HepG2 (cell line): ENCODE results near the gene POLRMT. TPM values are rescaled to one million over a fixed set of nuclear protein-coding genes. Genes with fewer than 3 reads are reported as not detected.

Experiments
- ATAC-seq: fragments of 200-7000 bp; cut with Tn5 transposase; 3 replicates; pipeline ENCODE4 v1.9.1; 2020; ENCODE audit warnings: mild to moderate bottlenecking, moderate library complexity
- BruUV-seq: library from RNA; stranded (reverse); fragments of 400-500 nt; replicated peaks from 2 replicates; lab custom pipeline; 2021; lab: Mats Ljungman, UMichigan
- CTCF ChIA-PET: fragments of 300-600 bp; formaldehyde crosslinking; extraction: SDS; loops from one replicate; lab custom pipeline; 2021; ENCODE audit warnings: low total read pairs, inconsistent platforms, low intra/inter-chr PET ratio; lab: Yijun Ruan, JAX
- POLR2A ChIA-PET: fragments of 350-600 bp; sonication (Branson Sonifier 250); formaldehyde crosslinking; loops from one replicate; lab custom pipeline; 2020; ENCODE audit warnings: antibody characterized with exemption, inconsistent platforms; lab: Yijun Ruan, JAX
- DNase-seq: peaks from one replicate; pipeline ENCODE4 v3.0.0-alpha.2; 2015; ENCODE audit warnings: low spot score
- FAIRE-seq: peaks from 3 replicates; lab custom pipeline; 2011; peaks lifted over from hg19 to GRCh38; lab: Jason Lieb, UNC
- H2AFZ ChIP-seq: one replicate; pipeline ENCODE4 v1.6.1; 2011; ENCODE audit warnings: low read length, inconsistent platforms
- H3K27ac ChIP-seq: fragments of 300-600 bp; 3 replicates; pipeline ENCODE4 v1.8.0; 2011; ENCODE audit warnings: mixed run types, mild to moderate bottlenecking, mixed read lengths, low read length, inconsistent platforms; ENCODE audit not compliant: insufficient read depth; ENCODE audit errors: extremely low read length
- H3K27me3 ChIP-seq, 2 experiments: fragments of 200-600 bp in 1 of 2; 2 replicates in 1 of 2; 3 replicates in 1 of 2; pipeline versions ENCODE4 v1.6.0 to v1.8.0; 2011; ENCODE audit warnings: low read length in 2 of 2, mild to moderate bottlenecking in 2 of 2, moderate library complexity in 2 of 2, inconsistent platforms in 1 of 2; ENCODE audit not compliant: insufficient read depth in 2 of 2, control insufficient read depth in 1 of 2
- H3K36me3 ChIP-seq, 2 experiments: fragments of 200-600 bp in 1 of 2; replicated peaks in 1 of 2; 2 replicates in 1 of 2; 3 replicates in 1 of 2; pipeline versions ENCODE4 v1.5.1 to v1.8.0; 2011; ENCODE audit warnings: low read length in 2 of 2, inconsistent platforms in 1 of 2; ENCODE audit not compliant: insufficient read depth in 2 of 2, control insufficient read depth in 1 of 2
- H3K4me1 ChIP-seq: 2 replicates; pipeline ENCODE4 v1.5.1; 2012; ENCODE audit warnings: low read length, inconsistent platforms; ENCODE audit not compliant: insufficient read depth
- H3K4me2 ChIP-seq: 2 replicates; pipeline ENCODE4 v1.6.0; 2011; ENCODE audit warnings: low read depth, low read length, inconsistent platforms
- H3K4me3 ChIP-seq, 3 experiments: fragments of 200-600 bp in 1 of 3; sonication (generic), shearing (Covaris generic) in 1 of 3; replicated peaks in 1 of 3; 2 replicates each; pipeline ENCODE4 v1.5.1; 2011 to 2016; ENCODE audit warnings: low read length in 3 of 3, inconsistent platforms in 2 of 3, low read depth in 2 of 3, mild to moderate bottlenecking in 2 of 3, control low read depth in 1 of 3, mixed read lengths in 1 of 3; ENCODE audit not compliant: insufficient read depth in 1 of 3
- H3K79me2 ChIP-seq: one replicate; pipeline ENCODE4 v1.6.1; 2011; ENCODE audit warnings: low read length, inconsistent platforms; ENCODE audit not compliant: insufficient read depth
- H3K9ac ChIP-seq: 2 replicates; pipeline ENCODE4 v1.6.0; 2011; ENCODE audit warnings: mild to moderate bottlenecking, low read depth, low read length, inconsistent platforms; ENCODE audit not compliant: insufficient read depth
- H3K9me3 ChIP-seq: 2 replicates; pipeline ENCODE4 v1.5.1; 2012; ENCODE audit warnings: mild to moderate bottlenecking, low read length
- H4K20me1 ChIP-seq: 2 replicates; pipeline ENCODE4 v1.6.0; 2011; ENCODE audit warnings: inconsistent platforms, mild to moderate bottlenecking, low read length, moderate library complexity; ENCODE audit not compliant: insufficient read depth
- AGO2 ChIP-seq: fragments of 200-400 bp; formaldehyde crosslinking; optimal IDR thresholded peaks from 2 replicates; pipeline ENCODE3; 2017; ENCODE audit warnings: mild to moderate bottlenecking, low read depth, low read length, moderate library complexity
- AKAP8 ChIP-seq: sonication (generic); formaldehyde crosslinking; IDR thresholded peaks from 2 replicates; pipeline ENCODE4 v1.5.1; 2020; ENCODE audit warnings: mild to moderate bottlenecking, missing genetic modification reagents
- FOXA3 ChIP-seq: IDR thresholded peaks from 2 replicates; pipeline ENCODE4 v1.6.1; 2016; ENCODE audit warnings: missing genetic modification reagents, missing compliant biosample characterization
- IKZF1 ChIP-seq: fragments of 450-650 bp; IDR thresholded peaks from 2 replicates; pipeline ENCODE4 v1.7.1; 2016
- POLR2A ChIP-seq, 2 experiments: IDR thresholded peaks; 2 replicates each; pipeline ENCODE4 v1.6.1; 2011; ENCODE audit warnings: low read depth in 2 of 2, low read length in 2 of 2, mild to moderate bottlenecking in 1 of 2, moderate library complexity in 1 of 2; ENCODE audit not compliant: insufficient read depth in 1 of 2
- SOX13 ChIP-seq, 3 experiments: fragments of 450-650 bp in 1 of 3; sonication (generic) in 1 of 3; formaldehyde crosslinking in 1 of 3; IDR thresholded peaks in 2 of 3; conservative IDR thresholded peaks in 1 of 3; 2 replicates each; pipeline versions ENCODE4 v1.5.0 to v1.6.1; 2016 to 2020; ENCODE audit warnings: antibody characterized with exemption in 1 of 3, mild to moderate bottlenecking in 1 of 3, missing compliant biosample characterization in 1 of 3, missing genetic modification reagents in 1 of 3, moderate library complexity in 1 of 3
- TBX3 ChIP-seq: fragments of 450-650 bp; IDR thresholded peaks from 2 replicates; pipeline ENCODE4 v1.6.1; 2017; ENCODE audit warnings: antibody characterized with exemption, mild to moderate bottlenecking, inconsistent platforms, borderline replicate concordance
- U2AF2 ChIP-seq: fragments of 200-400 bp; formaldehyde crosslinking; IDR thresholded peaks from 2 replicates; pipeline ENCODE4 v1.6.1; 2017; ENCODE audit warnings: low read depth, mild to moderate bottlenecking, low read length
- ZKSCAN5 ChIP-seq: sonication (generic); formaldehyde crosslinking; IDR thresholded peaks from 2 replicates; pipeline ENCODE4 v1.5.1; 2020; ENCODE audit warnings: mild to moderate bottlenecking, missing genetic modification reagents
- ZNF20 ChIP-seq: sonication (generic); formaldehyde crosslinking; IDR thresholded peaks from 2 replicates; pipeline ENCODE4 v1.4.0; 2020; ENCODE audit warnings: mild to moderate bottlenecking, moderate library complexity, missing genetic modification reagents
- ZNF460 ChIP-seq: sonication (generic); formaldehyde crosslinking; IDR thresholded peaks from 2 replicates; pipeline ENCODE4 v1.5.1; 2020; ENCODE audit warnings: missing genetic modification reagents, mild to moderate bottlenecking, borderline replicate concordance
- WGBS: methylation state at CpG from one replicate; pipeline ENCODE4 v1.1.6; 2017; ENCODE audit warnings: low lambda C conversion rate; 5-methylcytosine and 5-hydroxymethylcytosine counted together
- in situ Hi-C: cut with HindIII; loops from 2 replicates; pipeline ENCODE4 v1.10.0; 2017; ENCODE audit warnings: low pct_unique_long_range_greater_than_20kb; ENCODE audit not compliant: extremely low pct_ligation_motif_present
- intact Hi-C: fragments of 100-400 bp; cut with micrococcal nuclease; formaldehyde crosslinking; loops from one replicate; pipeline ENCODE4 v1.10.0; 2022; ENCODE audit not compliant: unreplicated experiment
- polyA plus RNA-seq, 8 experiments: library from polyadenylated mRNA; depleted of rRNA in 3 of 8; stranded (reverse) in 7 of 8; unstranded in 1 of 8; fragments of >200 nt; fragmentation: Illumina TruSeq in 4 of 8; extraction: Trizol in 4 of 8; gene quantifications; 2 replicates each; pipeline versions ENCODE4 v1.2.1 to v1.2.3, GENCODE V29; 2011 to 2016; ENCODE audit warnings: low read depth in 4 of 8, missing spikeins in 1 of 8, mixed read lengths in 1 of 8; ENCODE audit not compliant: insufficient read depth in 1 of 8
- total RNA-seq, 5 experiments: library from RNA; depleted of rRNA; stranded (reverse); fragments of >200 nt; fragmentation: Illumina TruSeq; extraction: Trizol; gene quantifications; 2 replicates each; pipeline ENCODE4 v1.2.3, GENCODE V29; 2016; ENCODE audit warnings: low read depth in 1 of 5
- TF ChIP-seq, protein P1 (sequence below): sonication (generic); formaldehyde crosslinking; IDR thresholded peaks from 2 replicates; pipeline ENCODE4 v1.5.1; 2020; ENCODE audit warnings: mild to moderate bottlenecking, missing genetic modification reagents

Gene POLRMT
- total and polyA plus RNA-seq, 2 of the 13 experiments (the other 11 are each of a cell fraction or from before 2014, with no cell fraction given): 78.0 to 101 TPM

DNA sequence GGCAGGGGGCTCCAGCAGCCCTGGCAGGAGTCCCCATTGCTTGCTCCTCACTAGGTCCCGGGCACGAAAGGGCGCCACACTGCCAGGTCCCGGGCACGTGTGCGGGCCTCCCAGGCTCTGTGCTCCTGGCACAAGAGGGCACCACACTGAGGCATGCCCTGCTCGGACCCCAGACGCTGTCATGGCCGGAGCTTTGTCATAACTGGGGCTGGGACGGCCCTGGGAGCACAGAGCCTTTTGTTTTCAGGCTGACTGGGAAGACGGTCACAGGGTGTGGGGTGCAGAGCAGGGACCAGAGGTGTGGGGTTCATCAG lies 53.5 kb downstream of the POLRMT start:
- ChIA-PET CTCF (no interaction called here), POLR2A (no interaction called here)
- Histone ChIP-seq H3K9me3 (no peaks in the 10 kb centered on the region), H3K27ac (no peak overlapping the region), H4K20me1 (peaks cover 85% of the 10 kb centered on the region), H3K27me3 (no peaks in the 10 kb centered on the region), H3K36me3 (peaks cover 35 to 39% of the 10 kb centered on the region in 2 experiments; a peak in 4 of 5 replicates), H3K9ac (no peak overlapping the region), H3K79me2 (peaks cover 49% of the 10 kb centered on the region), H3K4me2 (no peak overlapping the region), H3K4me3 (no peak overlapping the region), H2AFZ (no peak overlapping the region), H3K4me1 (peaks cover 16% of the 10 kb centered on the region)
- in situ Hi-C loops: loop anchor here (10.0 kb wide), 1 partner anchor 155 kb away; no protein-coding TSS in a partner anchor
- intact Hi-C loops: loop anchor here (10.0 kb wide), 1 partner anchor 85 kb away; the partner anchor contains the start of gene RNF126
- WGBS: 80% methylated on average over 1 of the region's 11 CpGs
- no peak for FAIRE-seq
- TF ChIP-seq POLR2A (IDR thresholded peaks at IDR 0.05; ENCODE audit: insufficient read depth in 1 of 2, low read depth in 2 of 2, low read length in 2 of 2): peak in 1 of 2 experiments; percentile 34; a peak in 1 of 4 replicates
- no peak for TF ChIP-seq ZNF20 (CRISPR knock-in tag)
- no peak for TF ChIP-seq ZKSCAN5 (CRISPR knock-in tag)
- no peak for TF ChIP-seq TBX3
- 0 out of 2 replicates have a peak, but pooled peaks have one; percentile 26 for TF ChIP-seq AKAP8 (CRISPR knock-in tag)
- no peak for TF ChIP-seq IKZF1
- DNase-seq: no peak
- no peak for ATAC-seq
- BruUV-seq: no TSS peak

DNA sequence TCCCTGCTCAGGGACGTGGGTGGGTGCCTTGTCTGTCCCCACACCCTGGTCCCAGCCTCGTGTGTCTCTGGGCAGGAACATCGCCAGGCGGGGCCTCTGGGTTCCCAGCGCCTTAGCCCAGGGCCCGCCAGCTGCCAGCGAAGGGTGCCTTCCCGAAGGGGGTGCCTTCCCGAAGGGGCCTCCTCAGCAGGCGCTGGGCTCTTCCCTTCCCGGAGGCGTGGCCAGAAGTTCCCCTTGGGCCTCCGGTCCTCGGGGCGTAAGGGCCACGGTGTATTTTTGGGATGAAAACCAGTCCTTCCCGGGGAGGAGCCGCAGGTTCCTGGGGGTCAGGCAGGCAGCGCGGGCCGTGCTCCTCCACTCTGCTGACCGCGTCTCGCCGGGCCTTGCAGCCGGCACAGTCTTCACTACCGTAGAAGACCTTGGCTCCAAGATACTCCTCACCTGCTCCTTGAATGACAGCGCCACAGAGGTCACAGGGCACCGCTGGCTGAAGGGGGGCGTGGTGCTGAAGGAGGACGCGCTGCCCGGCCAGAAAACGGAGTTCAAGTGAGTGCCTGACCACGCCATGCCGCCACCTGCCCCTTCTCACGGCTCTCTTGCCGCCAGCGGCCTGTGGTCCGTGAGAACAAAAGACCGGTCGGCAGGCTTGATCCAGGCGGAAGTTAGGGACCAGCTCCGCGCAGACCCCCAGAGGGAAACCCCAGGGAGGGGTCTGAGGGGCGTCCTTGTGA lies 54.1 kb downstream of the POLRMT start:
- 95% methylated on average over 14 of the region's 46 CpGs for WGBS
- intact Hi-C loops (no loop called here), in situ Hi-C loops (no loop called here)
- ChIA-PET POLR2A (no interaction called here), CTCF (no interaction called here)
- Histone ChIP-seq H2AFZ (no peak overlapping the region), H3K4me2 (no peak overlapping the region), H4K20me1 (peaks cover 88% of the 10 kb centered on the region), H3K4me1 (peaks cover 16% of the 10 kb centered on the region), H3K27me3 (no peaks in the 10 kb centered on the region), H3K79me2 (peaks cover 54% of the 10 kb centered on the region), H3K9me3 (no peaks in the 10 kb centered on the region), H3K36me3 (peaks cover 35 to 39% of the 10 kb centered on the region in 2 experiments; a peak in 4 of 5 replicates), H3K9ac (no peak overlapping the region), H3K27ac (no peak overlapping the region), H3K4me3 (no peak overlapping the region)
- DNase-seq (no peak), FAIRE-seq (no peak), ATAC-seq (no peak)
- BruUV-seq: no TSS peak
- TF ChIP-seq U2AF2 (no peak), FOXA3 (CRISPR knock-in tag) (no peak), ZNF460 (CRISPR knock-in tag) (no peak), SOX13 (IDR thresholded peaks at IDR 0.05) (no peak), SOX13 (CRISPR knock-in tag; conservative IDR thresholded peaks at IDR 0.05 in 1 of 2, IDR thresholded peaks at IDR 0.05 in 1 of 2) (no peak), AGO2 (peak; percentile 8), AKAP8 (CRISPR knock-in tag) (peak; percentile 4)
- TF ChIP-seq, protein P1, sequence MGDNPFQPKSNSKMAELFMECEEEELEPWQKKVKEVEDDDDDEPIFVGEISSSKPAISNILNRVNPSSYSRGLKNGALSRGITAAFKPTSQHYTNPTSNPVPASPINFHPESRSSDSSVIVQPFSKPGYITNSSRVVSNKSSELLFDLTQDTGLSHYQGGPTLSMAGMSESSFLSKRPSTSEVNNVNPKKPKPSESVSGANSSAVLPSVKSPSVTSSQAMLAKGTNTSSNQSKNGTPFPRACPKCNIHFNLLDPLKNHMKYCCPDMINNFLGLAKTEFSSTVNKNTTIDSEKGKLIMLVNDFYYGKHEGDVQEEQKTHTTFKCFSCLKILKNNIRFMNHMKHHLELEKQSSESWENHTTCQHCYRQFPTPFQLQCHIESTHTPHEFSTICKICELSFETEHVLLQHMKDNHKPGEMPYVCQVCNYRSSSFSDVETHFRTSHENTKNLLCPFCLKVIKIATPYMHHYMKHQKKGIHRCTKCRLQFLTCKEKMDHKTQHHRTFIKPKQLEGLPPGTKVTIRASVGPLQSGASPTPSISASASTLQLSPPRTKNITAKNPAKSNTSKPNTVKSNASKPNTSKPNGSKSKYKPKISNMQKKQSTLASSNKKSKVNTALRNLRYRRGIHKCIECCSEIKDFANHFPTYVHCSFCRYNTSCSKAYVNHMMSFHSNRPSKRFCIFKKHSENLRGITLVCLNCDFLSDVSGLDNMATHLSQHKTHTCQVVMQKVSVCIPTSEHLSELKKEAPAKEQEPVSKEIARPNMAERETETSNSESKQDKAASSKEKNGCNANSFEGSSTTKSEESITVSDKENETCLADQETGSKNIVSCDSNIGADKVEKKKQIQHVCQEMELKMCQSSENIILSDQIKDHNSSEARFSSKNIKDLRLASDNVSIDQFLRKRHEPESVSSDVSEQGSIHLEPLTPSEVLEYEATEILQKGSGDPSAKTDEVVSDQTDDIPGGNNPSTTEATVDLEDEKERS: no peak
